HK-2 (cell line): ENCODE data around the gene CABP1.
"Not testable (repeated sequence)": the region's sequence is repeated elsewhere in the genome, so short reads cannot be mapped to it uniquely, and the experiment has no call there.

Source experiments
- DNase-seq: peaks from one replicate; pipeline ENCODE4 v3.0.0-alpha.2; 2018; ENCODE audit not compliant: unreplicated experiment

Gene CABP1

GRCh38 chr12:120668091-120668867 is 27.9 kb downstream of the CABP1 start:
- DNase-seq = no peak

- DNase-seq = no peak
Observed at GRCh38 chr12:120668868-120669840, 28.7 kb downstream of the CABP1 start.

- not testable (repeated sequence) for DNase-seq
Observed at GRCh38 chr12:120670237-120670636, 29.8 kb downstream of the CABP1 start.

- DNase-seq = no peak
Observed at GRCh38 chr12:120670667-120671066, 30.2 kb downstream of the CABP1 start.

GRCh38 chr12:120674097-120674636 is 33.7 kb downstream of the CABP1 start:
- no peak for DNase-seq

GRCh38 chr12:120677765-120678473 is 37.5 kb downstream of the CABP1 start:
- no peak for DNase-seq

- DNase-seq = no peak
Observed at GRCh38 chr12:120678572-120678971, 38.1 kb downstream of the CABP1 start.

- no peak for DNase-seq
Observed at GRCh38 chr12:120680165-120680738, 39.8 kb downstream of the CABP1 start.

- no peak for DNase-seq
Observed at GRCh38 chr12:120684523-120684932, 44.1 kb downstream of the CABP1 start.

- DNase-seq = no peak
Observed at GRCh38 chr12:120685522-120685921, 45.1 kb downstream of the CABP1 start.

GRCh38 chr12:120686151-120686689 is 45.8 kb downstream of the CABP1 start:
- DNase-seq = peak; percentile 97

GRCh38 chr12:120686690-120687577 is 46.5 kb downstream of the CABP1 start, which contains the start of gene MLEC:
Gene MLEC (plus strand): TSS chr12:120687149. CDS start chr12:120687297, 148 bp downstream.
- DNase-seq = peak; percentile 99

- DNase-seq = no peak
Observed at GRCh38 chr12:120687578-120688289, 47.3 kb downstream of the CABP1 start.

- no peak for DNase-seq
Observed at GRCh38 chr12:120688527-120689071, 48.2 kb downstream of the CABP1 start.

GRCh38 chr12:120689397-120690082 is 49.1 kb downstream of the CABP1 start:
- DNase-seq = no peak

- no peak for DNase-seq
Observed at GRCh38 chr12:120690083-120690450, 49.6 kb downstream of the CABP1 start.

- no peak for DNase-seq
Observed at GRCh38 chr12:120690978-120691377, 50.6 kb downstream of the CABP1 start.

- no peak for DNase-seq
Observed at GRCh38 chr12:120692524-120693033, 52.2 kb downstream of the CABP1 start.
